ENCODE measurements around the gene ACTRT2.

ACTRT2 gene

DNA sequence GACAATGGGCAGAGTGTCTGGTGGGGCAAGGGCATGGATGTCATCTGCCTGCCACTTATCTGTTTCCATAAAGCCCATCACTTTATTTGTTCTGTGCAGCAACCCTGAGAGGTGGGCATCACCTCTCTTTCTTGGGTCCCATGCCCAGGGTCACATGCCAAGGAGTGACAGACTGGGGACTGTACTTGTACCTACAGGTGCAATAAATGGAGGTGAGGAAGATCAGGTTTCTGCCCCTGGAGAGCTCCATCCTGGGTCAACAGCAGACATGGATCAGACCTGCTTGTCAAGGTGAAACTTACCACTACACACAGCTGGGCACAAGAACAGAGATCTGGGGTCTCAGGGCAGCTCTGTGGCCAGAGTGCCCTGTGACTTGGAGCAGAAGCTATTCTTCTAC, 29.3 kb downstream of the ACTRT2 start:
- DNase-seq (ENCODE audit: insufficient read length, low spot score) (no peak), FAIRE-seq (no peak)
- TF ChIP-seq POLR2AphosphoS5 (IDR thresholded peaks at IDR 0.05; ENCODE audit: low read depth, low read length) (no peak), SPI1 (IDR thresholded peaks at IDR 0.05; ENCODE audit: low read depth, low read length) (no peak), PAX5 (IDR thresholded peaks at IDR 0.05; ENCODE audit: insufficient read depth, low read length, severe bottlenecking) (no peak), POU2F2 (IDR thresholded peaks at IDR 0.05; ENCODE audit: low read depth, low read length) (no peak), POLR2A (IDR thresholded peaks at IDR 0.05; ENCODE audit: low read depth, low read length) (no peak), TAF1 (IDR thresholded peaks at IDR 0.05; ENCODE audit: low read depth, low read length) (no peak)

DNA sequence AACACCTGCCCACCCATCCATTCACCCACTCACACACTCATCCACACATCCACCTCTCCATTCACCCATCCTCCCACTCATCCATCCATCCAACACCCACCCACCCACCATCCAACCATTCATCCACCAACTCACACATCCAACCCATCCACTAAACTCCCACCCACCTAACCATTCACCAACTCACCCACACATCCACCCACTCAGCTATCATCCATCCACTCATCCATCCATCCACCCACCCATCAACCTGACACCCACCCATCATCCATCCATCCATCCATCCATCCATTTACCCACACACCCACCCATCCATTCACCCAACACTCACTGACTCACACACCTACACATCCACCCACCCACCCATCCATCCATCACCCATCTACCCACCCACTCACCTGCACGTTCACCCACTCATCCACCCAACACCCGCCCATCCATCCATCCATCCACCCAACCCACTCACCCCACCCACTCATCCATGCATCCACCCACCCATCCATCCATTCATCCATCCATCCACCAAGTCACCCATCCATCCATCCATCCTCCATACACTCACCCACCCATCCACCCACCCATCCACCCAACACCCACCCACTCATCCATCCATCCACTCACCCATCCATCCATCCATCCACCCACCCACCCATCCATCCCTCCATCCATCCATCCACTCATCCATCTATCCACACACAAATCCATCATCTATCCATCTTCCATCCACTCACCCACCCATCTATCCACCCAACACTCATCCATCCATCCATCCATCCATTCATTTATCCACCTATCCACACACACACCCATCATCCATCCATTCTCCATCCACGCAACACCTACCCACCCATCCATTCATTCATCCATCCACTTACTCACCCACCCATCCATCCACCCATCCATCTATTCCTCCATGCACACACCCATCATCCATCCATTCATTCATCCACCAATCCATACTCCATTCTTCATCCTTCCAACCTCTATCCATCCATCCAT, 30.3 kb downstream of the ACTRT2 start:
- FAIRE-seq: no peak
- TF ChIP-seq POLR2A (IDR thresholded peaks at IDR 0.05; ENCODE audit: low read depth, low read length) (no peak), TAF1 (IDR thresholded peaks at IDR 0.05; ENCODE audit: low read depth, low read length) (no peak), SPI1 (IDR thresholded peaks at IDR 0.05; ENCODE audit: low read depth, low read length) (no peak), POU2F2 (IDR thresholded peaks at IDR 0.05; ENCODE audit: low read depth, low read length) (no peak), POLR2AphosphoS5 (IDR thresholded peaks at IDR 0.05; ENCODE audit: low read depth, low read length) (no peak), PAX5 (IDR thresholded peaks at IDR 0.05; ENCODE audit: insufficient read depth, low read length, severe bottlenecking) (no peak)
- DNase-seq (ENCODE audit: insufficient read length, low spot score): no peak

DNA sequence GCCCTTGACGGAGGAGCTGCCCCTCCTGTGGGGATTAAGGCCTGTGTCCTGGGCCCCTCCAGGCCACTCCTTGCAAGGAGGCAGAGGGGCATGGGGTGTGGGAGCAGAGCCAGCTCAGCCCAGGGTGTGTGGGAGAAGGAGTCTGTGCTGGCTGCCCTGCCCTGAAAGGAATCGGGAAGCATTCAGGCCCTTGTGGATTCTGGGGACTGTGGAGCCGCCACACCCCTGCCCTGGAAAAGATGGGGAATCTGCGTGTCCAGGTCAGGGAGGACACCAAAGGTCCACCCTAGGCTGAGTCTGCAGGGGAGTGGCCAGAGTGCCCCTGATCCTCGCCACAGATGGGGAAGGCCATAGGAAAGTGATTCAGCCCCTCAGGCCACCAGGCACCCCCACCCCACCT, 31.2 kb downstream of the ACTRT2 start:
- DNase-seq (ENCODE audit: insufficient read length, low spot score) (no peak), FAIRE-seq (no peak)
- no peak for TF ChIP-seq TAF1 (IDR thresholded peaks at IDR 0.05; ENCODE audit: low read depth, low read length)
- no peak for TF ChIP-seq PAX5 (IDR thresholded peaks at IDR 0.05; ENCODE audit: insufficient read depth, low read length, severe bottlenecking)
- TF ChIP-seq POLR2A (IDR thresholded peaks at IDR 0.05; ENCODE audit: low read depth, low read length): no peak
- no peak for TF ChIP-seq POLR2AphosphoS5 (IDR thresholded peaks at IDR 0.05; ENCODE audit: low read depth, low read length)
- no peak for TF ChIP-seq SPI1 (IDR thresholded peaks at IDR 0.05; ENCODE audit: low read depth, low read length)
- TF ChIP-seq POU2F2 (IDR thresholded peaks at IDR 0.05; ENCODE audit: low read depth, low read length): no peak

DNA sequence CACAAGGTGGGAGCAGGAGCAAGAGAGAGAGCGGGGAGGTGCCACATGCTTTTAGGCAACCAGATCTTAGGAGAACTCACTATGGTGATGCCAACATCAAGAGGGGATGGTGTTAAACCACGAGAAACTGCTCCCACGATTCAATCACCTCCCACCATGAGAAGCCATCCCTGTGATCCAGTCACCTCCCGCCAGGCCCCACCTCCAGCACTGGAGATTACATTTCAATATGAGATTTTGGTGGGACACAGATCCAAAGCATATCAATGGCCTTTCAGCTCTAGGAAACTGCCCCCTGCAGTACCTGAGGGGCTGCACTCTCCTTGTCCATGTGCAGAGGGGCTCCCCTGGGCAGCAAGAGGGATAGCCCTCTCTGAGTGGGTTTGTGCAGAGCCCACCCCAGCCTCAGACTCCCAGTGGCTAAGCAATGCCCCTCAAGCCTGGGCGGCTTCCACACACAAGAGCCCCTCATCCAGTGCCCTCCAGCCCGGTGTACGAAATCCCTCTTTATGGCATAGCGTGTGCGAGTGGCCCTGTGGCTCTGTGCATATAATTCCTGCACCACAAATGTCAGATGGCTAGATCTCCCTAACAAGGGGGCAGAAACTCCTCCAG, 32.2 kb downstream of the ACTRT2 start:
- TF ChIP-seq POLR2AphosphoS5 (IDR thresholded peaks at IDR 0.05; ENCODE audit: low read depth, low read length): no peak
- TF ChIP-seq TAF1 (IDR thresholded peaks at IDR 0.05; ENCODE audit: low read depth, low read length): no peak
- TF ChIP-seq POU2F2 (IDR thresholded peaks at IDR 0.05; ENCODE audit: low read depth, low read length): no peak
- no peak for TF ChIP-seq SPI1 (IDR thresholded peaks at IDR 0.05; ENCODE audit: low read depth, low read length)
- TF ChIP-seq PAX5 (IDR thresholded peaks at IDR 0.05; ENCODE audit: insufficient read depth, low read length, severe bottlenecking): no peak
- no peak for TF ChIP-seq POLR2A (IDR thresholded peaks at IDR 0.05; ENCODE audit: low read depth, low read length)
- FAIRE-seq (no peak), DNase-seq (ENCODE audit: insufficient read length, low spot score) (no peak)

DNA sequence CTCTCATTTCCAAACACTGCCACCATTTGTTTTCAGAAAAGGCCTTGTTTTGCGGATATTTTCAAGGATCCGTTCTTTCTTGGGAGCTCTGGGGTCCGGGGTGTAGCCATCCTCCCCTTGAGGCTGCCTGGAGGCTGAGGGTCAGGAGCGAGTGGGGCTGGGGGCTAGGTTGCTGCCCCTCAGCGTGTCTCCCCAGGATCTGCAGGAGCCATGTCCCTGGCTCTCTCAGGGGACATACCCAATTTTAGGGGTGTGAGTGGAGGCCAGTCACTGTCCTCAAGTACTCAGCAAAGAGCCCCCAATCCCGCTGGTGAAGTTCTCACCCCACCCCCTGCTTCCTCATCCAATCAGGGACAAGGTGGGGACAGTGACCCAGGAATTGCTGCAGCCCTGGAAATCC, 32.7 kb downstream of the ACTRT2 start:
- no peak for DNase-seq (ENCODE audit: insufficient read length, low spot score)
- FAIRE-seq: no peak
- TF ChIP-seq TAF1 (IDR thresholded peaks at IDR 0.05; ENCODE audit: low read depth, low read length) (no peak), SPI1 (IDR thresholded peaks at IDR 0.05; ENCODE audit: low read depth, low read length) (no peak), PAX5 (IDR thresholded peaks at IDR 0.05; ENCODE audit: insufficient read depth, low read length, severe bottlenecking) (no peak), POU2F2 (IDR thresholded peaks at IDR 0.05; ENCODE audit: low read depth, low read length) (no peak), POLR2A (IDR thresholded peaks at IDR 0.05; ENCODE audit: low read depth, low read length) (no peak), POLR2AphosphoS5 (IDR thresholded peaks at IDR 0.05; ENCODE audit: low read depth, low read length) (no peak)

DNA sequence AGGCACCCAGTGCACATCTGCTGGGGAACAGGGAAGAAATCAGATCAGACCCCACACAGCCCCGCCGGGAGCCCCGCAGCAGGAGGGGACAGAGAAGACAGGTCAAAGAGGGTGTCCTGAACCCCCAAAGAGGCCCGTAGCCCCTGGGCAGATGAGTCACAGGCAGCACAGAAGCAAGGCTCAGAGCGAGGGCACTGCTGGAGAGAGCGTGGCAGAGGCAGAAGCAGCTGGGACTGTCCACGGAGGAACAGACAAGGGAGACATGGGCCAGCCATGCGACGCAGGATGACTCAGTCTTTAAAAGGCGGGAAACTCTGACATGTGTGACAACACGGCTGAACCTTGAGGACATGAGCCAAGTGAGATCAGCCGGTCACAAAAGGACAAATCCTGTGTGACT, 33.2 kb downstream of the ACTRT2 start:
- TF ChIP-seq POLR2AphosphoS5 (IDR thresholded peaks at IDR 0.05; ENCODE audit: low read depth, low read length) (no peak), TAF1 (IDR thresholded peaks at IDR 0.05; ENCODE audit: low read depth, low read length) (no peak), POLR2A (IDR thresholded peaks at IDR 0.05; ENCODE audit: low read depth, low read length) (no peak), PAX5 (IDR thresholded peaks at IDR 0.05; ENCODE audit: insufficient read depth, low read length, severe bottlenecking) (no peak), SPI1 (IDR thresholded peaks at IDR 0.05; ENCODE audit: low read depth, low read length) (no peak), POU2F2 (IDR thresholded peaks at IDR 0.05; ENCODE audit: low read depth, low read length) (no peak)
- DNase-seq (ENCODE audit: insufficient read length, low spot score): no peak
- no peak for FAIRE-seq

DNA sequence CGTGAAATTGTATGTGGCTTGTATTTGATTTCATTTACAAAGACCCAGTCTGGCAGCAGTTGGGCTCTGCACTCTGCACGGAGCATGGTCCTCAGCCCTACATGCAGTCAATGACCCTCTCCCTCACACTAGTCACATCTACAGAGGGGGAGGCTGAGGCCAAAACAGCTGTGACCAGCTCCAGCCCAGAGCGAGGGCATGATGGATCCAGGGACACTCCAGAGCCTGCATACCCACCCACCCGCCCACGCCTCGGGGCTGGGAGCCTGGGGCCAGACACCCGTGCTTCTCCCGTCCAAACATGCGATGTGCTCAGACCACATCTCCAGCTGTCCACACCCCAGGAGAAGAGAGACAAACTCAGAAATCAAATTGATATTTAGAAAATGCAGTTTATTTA, 33.8 kb downstream of the ACTRT2 start:
- no peak for FAIRE-seq
- no peak for TF ChIP-seq SPI1 (IDR thresholded peaks at IDR 0.05; ENCODE audit: low read depth, low read length)
- TF ChIP-seq PAX5 (IDR thresholded peaks at IDR 0.05; ENCODE audit: insufficient read depth, low read length, severe bottlenecking): no peak
- no peak for TF ChIP-seq TAF1 (IDR thresholded peaks at IDR 0.05; ENCODE audit: low read depth, low read length)
- no peak for TF ChIP-seq POLR2A (IDR thresholded peaks at IDR 0.05; ENCODE audit: low read depth, low read length)
- DNase-seq (ENCODE audit: insufficient read length, low spot score): no peak

DNA sequence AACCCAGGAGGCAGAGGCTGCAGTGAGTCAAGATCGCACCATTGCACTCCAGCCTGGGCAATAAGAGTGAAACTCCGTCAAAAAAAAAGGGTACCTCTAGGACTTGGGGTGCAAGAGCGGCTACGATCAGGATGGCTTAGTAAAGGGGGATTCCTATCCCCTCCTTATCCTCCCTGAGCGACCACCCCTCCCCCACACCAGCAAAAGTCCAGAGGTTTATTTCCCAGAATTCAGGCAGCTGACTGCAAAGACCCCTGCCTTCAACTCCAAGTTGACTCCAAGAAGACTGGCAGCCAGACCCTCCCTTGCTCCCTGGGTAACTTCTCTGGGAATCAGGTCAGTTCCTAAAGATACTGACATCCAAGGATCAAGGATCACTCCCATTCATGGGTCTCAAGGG, 35.4 kb downstream of the ACTRT2 start:
- FAIRE-seq: no peak
- TF ChIP-seq PAX5 (IDR thresholded peaks at IDR 0.05; ENCODE audit: insufficient read depth, low read length, severe bottlenecking) (no peak), POLR2AphosphoS5 (IDR thresholded peaks at IDR 0.05; ENCODE audit: low read depth, low read length) (no peak)
- no peak for DNase-seq (ENCODE audit: insufficient read length, low spot score)

DNA sequence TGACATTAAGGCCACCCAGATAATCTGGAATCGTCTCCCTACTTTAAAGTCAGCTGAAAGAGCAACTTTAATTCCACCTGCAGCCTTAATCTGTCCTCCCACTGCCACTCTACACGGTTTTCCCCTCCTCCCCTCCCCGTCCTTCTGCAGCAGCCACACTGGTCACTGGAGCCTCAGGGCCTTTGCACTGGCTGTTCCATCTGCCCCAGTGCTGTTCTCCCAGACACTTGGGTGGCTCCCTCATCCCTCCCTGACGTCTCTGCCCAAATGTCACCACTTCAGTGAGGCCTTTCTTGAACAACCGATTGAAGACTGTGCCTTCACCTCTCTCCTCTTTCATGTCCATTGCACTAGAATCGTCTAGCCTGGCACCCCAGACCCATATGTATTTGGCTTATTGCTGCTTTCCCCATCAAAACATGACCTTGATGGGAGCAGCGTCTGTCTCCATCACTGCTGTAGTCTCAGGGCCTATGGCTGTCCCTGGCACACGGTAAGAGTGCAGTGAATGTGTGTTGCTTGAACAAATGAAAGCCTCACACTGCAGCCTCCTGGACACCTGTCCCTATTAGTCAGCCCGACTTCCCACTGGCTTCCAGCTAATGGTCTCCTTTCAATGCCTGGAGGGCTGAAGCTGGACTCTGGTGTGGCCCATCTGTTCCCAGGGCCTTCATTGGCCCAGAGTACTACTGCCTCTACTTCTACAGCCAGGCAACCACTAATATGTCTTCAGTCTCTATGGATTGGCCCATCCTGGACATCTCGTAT, 37.2 kb downstream of the ACTRT2 start:
- DNase-seq (ENCODE audit: insufficient read length, low spot score): no peak
- FAIRE-seq: no peak
- no peak for TF ChIP-seq PAX5 (IDR thresholded peaks at IDR 0.05; ENCODE audit: insufficient read depth, low read length, severe bottlenecking)
- no peak for TF ChIP-seq TAF1 (IDR thresholded peaks at IDR 0.05; ENCODE audit: low read depth, low read length)
- no peak for TF ChIP-seq POU2F2 (IDR thresholded peaks at IDR 0.05; ENCODE audit: low read depth, low read length)
- TF ChIP-seq POLR2AphosphoS5 (IDR thresholded peaks at IDR 0.05; ENCODE audit: low read depth, low read length): no peak
- no peak for TF ChIP-seq POLR2A (IDR thresholded peaks at IDR 0.05; ENCODE audit: low read depth, low read length)
- no peak for TF ChIP-seq SPI1 (IDR thresholded peaks at IDR 0.05; ENCODE audit: low read depth, low read length)
